Fibroblast of skin of right quadriceps (primary cell): Measurements from ENCODE around the gene GGTLC1.
"Not testable (repeated sequence)": the region's sequence is repeated elsewhere in the genome, so short reads cannot be mapped to it uniquely, and the experiment has no call there.

ENCODE experiments used
- DNase-seq: peaks from one replicate; pipeline ENCODE4 v3.0.0-alpha.2; 2013

GGTLC1 gene

GRCh38 chr20:23988561-23988960, at the start of gene GGTLC1:
TSS of gene GGTLC1 (minus strand) at chr20:23988779. CDS start at chr20:23986611, 2,168 bp downstream.
- DNase-seq: no peak

DNA sequence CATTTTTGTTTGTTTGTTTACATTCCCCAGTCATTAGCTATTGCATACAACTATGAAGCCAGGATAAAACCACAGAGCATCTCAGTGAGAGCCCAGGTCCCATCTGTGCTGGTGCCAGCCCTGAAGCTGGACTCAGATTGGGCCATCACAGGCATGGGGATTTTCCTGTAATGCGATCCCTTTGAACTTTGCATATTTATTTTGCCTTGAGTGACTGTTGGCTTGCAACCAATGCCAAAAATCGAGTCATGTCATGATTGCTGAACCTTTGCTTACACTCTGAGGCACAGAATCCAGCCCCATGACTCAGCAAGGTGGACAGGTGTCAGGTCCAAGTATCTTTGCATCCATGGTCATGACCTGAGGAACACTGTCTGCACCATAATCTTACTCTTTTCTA, 46.2 kb upstream of the GGTLC1 start:
- DNase-seq: no peak

DNA sequence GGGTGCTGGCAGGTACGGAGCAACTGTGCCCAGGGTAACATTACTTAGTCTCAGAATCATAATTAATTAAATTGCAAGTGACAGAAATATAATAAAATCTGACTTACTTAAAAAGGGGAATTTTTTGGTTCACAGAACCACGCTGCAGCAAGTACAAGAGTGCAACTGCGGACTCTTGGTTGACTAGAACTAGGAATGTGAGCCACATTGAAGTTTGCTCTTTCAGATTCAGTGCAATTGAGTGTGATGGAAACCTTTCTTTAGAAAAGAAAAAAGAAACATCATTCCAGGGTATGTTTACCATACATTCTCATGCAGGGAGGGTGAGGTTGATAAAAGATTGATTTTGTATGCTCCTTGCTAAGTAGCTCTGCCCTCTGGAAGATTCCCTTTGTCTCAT, 45.0 kb upstream of the GGTLC1 start:
- no peak for DNase-seq

DNA sequence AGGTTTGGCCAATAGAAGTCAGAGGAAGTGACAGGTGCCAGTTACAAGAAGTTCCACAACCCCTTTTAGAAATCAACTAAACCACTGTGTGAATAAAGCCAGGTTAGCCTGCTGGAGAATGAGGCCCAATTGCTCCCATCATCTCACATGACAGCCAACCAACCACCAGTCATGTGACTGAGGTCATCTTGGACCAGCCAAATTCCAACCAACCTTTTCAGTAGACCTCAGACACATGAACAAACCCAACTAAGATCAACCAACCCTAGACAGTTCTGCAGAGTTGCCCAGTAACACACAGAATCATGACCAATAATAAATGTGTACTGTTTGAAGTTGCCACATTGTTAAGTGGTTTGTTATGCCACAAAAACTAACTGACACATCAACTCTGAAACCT, 44.6 kb upstream of the GGTLC1 start:
- no peak for DNase-seq

- DNase-seq: no peak
Observed at GRCh38 chr20:24032400-24032898, 43.9 kb upstream of the GGTLC1 start.

DNA sequence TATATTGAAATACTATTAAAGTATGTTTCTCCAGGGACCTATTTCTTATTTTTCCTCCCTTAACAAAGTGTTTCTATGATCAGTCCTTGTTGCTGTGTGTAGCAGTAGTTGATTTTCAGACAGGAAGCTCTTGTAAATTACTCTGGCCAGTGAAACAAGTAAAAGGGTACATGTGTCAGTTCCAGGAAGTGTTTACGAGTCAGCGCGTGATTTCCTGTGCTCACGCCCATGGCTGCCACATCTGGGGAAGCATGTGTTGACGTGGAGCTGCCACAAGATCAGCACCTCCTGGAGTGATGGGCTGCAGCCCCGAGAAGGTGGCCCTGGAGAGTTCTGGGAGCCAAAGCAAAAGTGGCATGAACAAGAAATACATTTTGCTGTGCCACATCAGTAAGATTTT, 38.6 kb upstream of the GGTLC1 start:
- peak; percentile 3 for DNase-seq

- DNase-seq: no peak
Observed at GRCh38 chr20:24022621-24023180, 34.1 kb upstream of the GGTLC1 start.

DNA sequence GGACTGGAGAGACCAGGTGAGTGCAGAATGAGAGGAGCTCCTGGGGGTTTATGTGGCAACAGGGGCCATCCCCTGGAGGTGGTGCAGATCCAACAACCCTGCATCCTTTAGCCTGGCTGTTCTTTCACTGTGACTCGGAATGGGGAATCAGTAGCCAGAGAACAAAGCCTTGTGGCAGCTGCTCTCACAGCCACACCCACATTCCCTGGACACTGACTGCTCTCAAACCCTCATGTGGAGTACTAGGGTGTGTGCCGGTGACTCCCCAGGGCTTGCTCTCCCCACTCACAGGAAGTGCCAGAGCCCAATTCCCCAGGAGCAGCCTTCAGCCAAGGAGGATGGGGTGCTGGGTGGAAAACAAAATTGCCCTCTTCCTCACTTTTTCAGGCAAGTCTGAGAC, 30.2 kb upstream of the GGTLC1 start:
- DNase-seq: no peak

GRCh38 chr20:24017458-24017755, 28.8 kb upstream of the GGTLC1 start:
- no peak for DNase-seq

DNA sequence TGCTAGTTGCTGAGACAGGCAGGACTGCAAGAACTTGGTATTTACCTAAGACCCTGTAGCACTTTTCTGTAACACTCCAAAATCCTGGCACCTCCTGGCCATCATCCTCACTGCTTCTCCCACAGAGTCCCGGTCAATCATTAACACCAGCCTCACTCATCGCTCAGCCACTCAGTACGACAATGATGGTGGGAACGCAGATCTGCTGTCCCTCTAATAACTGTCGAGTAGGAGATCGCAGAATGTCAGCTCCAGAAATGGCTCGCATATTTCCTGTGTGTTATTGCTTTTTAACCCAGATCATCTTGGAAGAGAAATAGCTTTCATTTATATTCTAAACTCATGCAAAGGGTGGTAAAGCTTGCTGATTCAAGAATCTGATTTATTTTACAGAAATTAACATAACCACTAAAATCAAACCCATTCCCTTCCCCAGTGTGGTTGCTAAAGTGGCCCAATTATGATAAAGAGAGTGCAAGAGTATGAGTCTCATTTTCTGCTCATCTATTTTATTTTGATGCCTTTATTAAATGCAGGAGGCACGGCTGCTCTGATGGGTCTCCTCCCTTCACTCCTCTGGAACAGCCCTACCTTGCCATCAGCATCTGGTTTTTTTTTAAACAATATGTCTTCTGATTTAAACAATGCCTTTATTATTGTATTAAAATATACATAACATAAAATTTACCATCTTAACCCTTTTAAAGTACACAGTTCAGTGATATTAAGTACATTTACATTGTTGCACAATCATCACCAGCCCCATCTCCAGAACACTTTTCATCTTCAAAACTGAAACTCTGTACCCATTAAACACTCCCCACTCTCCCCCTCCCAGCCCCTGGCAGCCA, 28.3 kb upstream of the GGTLC1 start:
- DNase-seq: no peak

DNA sequence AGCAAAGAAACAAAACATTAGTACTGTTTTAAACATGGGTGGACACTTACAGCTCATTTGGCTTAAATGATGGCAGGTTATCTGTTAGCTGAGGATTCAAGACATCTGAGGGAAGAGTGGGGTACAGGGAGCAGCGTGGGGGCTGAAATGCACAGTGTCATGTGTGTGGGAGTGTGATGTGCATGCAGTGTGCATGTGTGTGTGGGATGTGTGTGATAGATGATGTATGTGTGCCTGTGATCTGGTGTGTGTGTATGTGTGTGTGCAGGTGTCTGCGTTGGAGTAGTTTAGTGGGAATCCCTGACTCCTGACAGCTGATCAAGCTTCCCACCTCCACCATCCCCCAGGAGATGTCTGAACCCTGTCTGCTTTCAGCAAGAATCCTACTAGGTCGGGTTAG, 25.4 kb upstream of the GGTLC1 start:
- no peak for DNase-seq

DNA sequence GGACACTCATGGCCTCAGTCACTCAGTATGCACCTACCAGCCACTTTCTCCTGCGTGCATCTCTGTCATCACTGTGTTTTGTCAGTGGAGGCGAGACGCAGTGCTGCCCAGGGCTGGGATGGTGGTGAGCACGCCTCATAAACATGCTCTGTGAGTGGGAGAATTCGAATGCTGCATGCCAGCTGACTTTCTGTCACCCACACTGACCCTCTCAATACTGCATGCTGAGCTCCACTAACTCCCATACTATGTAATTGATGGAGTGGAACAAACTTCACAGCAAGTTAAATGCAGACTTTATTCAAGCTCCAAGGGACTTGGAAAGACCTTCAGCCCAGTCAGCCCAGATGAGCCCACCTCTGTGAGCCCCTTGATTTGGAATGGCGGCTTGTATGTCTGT, 22.7 kb upstream of the GGTLC1 start:
- DNase-seq: no peak

DNA sequence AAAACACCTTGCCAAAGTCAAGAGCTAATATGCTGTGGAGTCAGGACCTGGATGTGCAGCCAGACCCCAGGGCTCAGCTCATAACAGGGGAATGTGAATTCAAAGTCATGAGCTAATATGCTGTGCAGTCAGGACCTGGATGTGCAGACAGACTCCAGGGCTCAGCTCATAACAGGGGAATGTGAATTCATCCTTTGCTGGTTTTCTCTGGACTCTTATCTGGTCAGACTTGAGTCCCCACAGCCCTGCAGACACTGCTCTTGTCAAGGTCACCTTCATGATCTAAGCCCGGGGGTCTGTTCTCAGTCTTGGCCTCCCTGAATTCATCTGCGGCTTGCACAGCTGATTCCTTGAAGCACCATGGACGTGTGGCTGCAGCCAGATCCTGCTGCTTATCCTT, 19.2 kb upstream of the GGTLC1 start:
- no peak for DNase-seq

DNA sequence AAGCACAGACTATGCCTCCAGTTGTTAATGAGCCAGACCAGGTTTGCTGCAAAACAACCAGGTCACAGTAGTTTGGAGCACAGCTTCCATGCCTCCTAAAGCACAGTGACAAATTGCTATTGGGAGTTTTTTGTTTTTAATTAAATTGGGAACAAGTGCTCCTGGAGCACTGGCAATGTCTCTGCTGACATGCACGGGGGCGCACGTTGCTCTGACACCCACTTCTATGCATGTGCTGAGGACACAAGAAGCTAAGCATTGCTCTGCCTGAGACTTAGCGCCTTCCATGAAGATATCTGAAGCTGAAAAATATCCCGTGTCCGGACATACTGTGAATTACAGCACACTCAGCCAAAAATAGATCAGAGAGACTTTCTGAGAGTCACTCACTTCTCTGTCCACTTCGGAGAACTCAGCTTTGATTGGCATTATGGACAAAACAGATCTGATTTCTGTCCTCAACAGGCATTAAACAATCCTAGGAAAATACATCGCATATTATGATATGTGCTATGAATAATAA, 18.6 kb upstream of the GGTLC1 start:
- no peak for DNase-seq

DNA sequence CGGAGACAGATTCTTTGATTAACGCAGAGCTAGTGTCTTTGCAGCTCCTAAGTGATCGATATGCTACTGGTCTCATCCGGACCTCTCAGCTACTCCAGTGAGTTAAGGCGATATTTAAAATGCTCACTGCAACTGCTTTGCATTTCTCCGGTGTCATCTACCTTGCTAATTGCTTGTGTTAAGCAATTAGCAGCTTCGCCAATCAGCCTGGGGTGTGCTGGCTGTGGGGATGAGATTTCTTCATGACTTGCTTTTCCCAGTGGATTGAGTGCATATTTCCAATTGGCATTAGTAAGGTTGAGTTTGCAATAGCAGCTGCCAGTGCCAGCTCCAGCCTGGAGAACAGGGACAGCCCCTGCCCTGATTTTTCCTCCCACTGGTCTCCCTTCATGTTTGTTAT, 18.0 kb upstream of the GGTLC1 start:
- no peak for DNase-seq

DNA sequence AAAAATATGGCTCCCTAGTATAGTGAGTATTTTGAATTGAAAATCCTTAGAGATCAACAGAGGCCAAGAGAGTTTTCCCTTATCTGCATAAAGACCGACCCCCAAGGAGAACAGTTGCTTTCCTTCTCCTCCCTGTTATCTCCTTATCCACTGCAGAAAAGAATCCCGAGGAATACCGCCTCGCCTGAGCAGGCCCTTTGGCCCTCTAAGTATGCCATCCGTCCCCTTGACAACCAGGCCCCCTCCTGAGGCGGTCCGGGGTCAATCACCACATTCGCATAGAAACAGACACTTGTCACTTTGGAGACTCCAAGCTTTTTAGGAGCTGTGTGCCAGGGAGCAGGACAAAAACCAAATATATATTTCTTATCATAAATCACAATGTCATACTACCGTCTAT, 15.9 kb upstream of the GGTLC1 start:
- DNase-seq: no peak

DNA sequence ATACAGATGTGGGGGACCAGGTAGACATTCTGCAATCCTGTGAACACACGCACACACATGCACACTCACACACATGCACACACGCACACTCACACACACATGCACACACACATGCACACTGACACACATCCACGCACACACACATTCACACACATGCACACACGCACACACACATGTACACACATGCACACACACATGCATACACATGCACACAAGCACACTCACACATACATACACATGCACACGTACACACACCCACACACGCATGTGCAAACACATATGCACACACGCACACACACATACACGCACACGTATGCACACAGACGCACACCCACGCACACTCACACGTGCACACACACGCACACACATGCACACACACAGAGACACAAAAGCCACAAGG, 14.3 kb upstream of the GGTLC1 start:
- DNase-seq: no peak

DNA sequence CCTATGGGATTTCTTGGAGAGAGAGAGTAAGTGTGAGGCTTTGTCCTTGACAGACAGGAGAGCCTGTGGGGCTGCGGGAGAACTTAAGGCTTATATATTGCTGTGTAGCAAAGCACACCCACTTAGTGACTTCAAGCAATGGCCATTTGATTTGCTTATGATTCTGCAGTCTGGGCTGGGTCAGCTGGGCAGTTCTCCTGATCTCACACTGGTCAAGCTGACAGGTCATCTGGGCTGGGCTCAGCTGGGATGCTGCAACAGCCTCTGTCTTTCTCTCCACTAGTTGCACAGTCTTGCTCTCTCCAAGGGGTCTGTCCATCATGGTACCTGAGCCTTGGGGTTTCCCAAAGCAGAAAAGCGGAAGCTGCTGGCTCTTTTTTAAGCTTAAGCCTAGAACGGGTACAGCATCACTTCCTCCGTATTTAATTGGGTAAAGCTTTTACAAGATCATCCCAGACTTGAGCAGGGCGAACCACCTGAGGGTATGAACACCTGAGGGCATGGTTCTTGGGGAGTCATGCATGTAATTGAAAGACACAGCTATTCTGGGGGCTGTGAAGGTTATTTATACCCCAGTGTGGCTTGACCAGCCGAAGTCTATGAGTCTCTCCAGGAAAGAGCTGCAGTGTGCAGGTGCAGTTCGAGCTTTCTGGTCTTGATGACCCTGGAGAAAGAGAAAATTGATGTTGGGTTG, 13.3 kb upstream of the GGTLC1 start:
- no peak for DNase-seq

GRCh38 chr20:23998844-23999243, 10.3 kb upstream of the GGTLC1 start:
- DNase-seq: no peak

DNA sequence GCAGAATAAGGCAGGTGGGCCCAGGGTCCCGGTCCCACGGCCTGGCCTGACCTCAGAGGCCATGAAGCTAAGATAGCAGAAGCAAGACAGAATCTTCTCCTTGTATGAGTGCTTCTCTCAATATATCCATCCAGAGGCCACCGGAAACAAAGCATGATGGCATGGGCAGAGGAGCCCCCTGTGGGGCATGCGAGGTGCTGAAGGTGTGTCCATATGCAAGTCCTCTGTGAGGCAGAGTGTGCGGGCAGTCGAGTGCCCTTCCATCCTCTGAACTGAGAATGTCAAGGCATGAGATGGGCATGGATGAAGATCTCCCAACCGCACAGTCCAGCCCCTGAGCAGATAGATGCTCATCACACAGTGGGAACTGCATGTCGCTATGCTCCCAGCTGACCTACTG, 9.8 kb upstream of the GGTLC1 start:
- DNase-seq: no peak

DNA sequence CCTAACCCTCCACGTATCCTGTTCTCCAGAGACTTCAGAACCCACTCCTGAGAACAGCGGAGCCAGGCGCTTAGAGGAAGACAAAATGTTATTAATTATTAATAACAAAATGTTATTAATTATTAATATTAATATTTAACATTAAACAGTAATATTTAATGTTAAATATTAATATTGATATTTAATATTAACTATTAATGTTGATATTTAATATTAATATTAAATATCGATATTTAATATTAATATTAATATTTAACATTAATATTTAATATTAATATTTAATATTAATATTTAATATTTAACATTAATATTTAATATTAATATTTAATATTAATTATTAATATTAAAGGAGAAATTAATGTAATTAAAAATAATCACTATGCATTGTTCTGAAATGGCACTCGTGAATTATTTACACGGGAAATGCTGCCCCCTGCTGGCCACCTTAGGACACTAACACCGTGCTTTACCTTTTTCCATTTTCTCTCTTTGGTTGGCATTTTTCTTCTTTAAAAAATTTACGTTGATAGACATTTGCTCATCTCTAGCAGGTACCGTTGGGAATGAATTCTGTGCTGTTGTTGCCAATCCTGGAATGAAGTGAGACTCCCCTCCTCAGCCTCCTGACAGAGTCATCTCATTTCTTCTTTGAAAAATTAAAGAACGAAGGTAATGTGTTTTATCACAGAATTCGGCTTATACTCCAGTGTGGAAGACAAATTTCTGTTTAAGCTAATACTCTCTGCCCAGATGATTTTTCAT, 7.5 kb upstream of the GGTLC1 start:
- DNase-seq: peak; percentile 23

DNA sequence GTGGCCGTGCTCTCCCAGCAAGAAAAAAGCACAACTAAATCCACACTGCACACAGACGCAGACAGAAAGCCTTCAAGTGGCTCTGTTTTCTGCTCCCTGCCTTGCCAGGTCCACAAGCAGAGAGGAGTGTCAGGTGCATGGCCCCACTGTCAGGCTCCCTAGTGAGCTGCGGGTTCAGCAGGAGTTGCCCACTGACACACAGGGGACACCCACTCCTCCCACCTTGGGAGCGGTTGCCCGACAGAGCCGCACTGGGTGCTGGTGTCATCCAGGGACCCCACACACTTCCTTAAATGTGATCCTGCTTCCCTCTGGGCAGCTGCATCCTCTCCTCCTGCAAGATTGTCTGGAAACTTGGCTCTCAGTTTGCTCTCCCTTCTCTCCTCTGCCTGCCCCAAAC, 6.7 kb upstream of the GGTLC1 start:
- DNase-seq: not testable (repeated sequence)

DNA sequence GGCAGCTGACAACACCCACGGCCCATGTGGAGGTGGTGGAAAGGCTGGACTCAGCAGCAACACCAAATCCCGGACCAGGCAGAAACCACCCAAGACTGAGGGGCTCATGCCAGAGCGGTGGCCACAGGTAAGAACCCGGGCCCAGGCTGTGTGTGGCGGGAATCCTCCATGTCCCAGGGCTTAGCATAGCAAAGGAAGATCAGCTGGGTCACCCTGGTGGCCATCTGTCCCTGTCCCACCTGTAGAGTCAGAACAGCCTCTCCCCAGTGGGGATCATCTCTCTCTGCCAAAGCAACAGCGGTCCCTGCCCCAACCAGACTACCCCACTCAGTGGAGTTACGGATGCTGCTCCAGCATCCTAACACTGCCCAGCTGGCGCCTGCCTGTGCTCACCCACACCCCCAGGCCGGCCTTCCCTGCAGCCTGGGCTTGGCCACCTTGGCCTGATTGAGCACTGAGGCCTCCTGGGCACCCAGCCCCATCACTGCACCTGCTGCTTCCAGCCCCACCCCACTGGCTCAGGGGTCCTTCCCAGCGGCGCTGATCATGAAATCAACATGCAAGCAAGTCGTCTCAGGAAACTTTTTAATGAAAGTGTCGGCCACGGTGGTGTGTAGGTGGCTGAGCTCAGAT, 5.5 kb upstream of the GGTLC1 start:
- DNase-seq: not testable (repeated sequence)
